PC-9 (cell line): Measurements from ENCODE around the gene ANO4. TPM values are rescaled to one million over a fixed set of nuclear protein-coding genes. Genes with fewer than 3 reads are reported as not detected.

ENCODE experiments used
- BruUV-seq: library from RNA; stranded (reverse); fragments of 400-500 nt; replicated peaks from 2 replicates; lab custom pipeline; 2021; lab: Mats Ljungman, UMichigan
- CTCF ChIA-PET: fragments of 300-600 bp; sonication (Branson Sonifier 250); formaldehyde crosslinking; loops from one replicate; lab custom pipeline; 2022; ENCODE audit warnings: antibody characterized with exemption; lab: Charles Lee
- POLR2A ChIA-PET: fragments of 300-600 bp; sonication (Branson Sonifier 250); formaldehyde crosslinking; loops from one replicate; lab custom pipeline; 2022; ENCODE audit warnings: antibody characterized with exemption; ENCODE audit not compliant: unreplicated experiment; lab: Charles Lee
- DNase-seq, 2 experiments: peaks; one replicate each; pipeline versions ENCODE4 v3.0.0 to v3.0.0-alpha.2; 2015 to 2022; ENCODE audit warnings: mixed read lengths in 1 of 2
- H2AFZ ChIP-seq: fragments of 200-600 bp; sonication (generic); 2 replicates; pipeline ENCODE4 v1.8.1; 2017; ENCODE audit warnings: antibody characterized with exemption
- H3F3A ChIP-seq: fragments of 200-600 bp; sonication (generic); 2 replicates; pipeline ENCODE4 v1.8.1; 2017; ENCODE audit warnings: antibody characterized with exemption, mild to moderate bottlenecking, low read depth; ENCODE audit not compliant: insufficient read depth
- H3K27ac ChIP-seq: fragments of 200-600 bp; sonication (generic); 2 replicates; pipeline ENCODE4 v1.6.1; 2016; ENCODE audit warnings: mixed run types
- H3K27me3 ChIP-seq: fragments of 200-600 bp; sonication (generic); 2 replicates; pipeline ENCODE4 v1.6.1; 2016; ENCODE audit warnings: low read depth, mixed run types; ENCODE audit not compliant: insufficient read depth
- H3K36me3 ChIP-seq: fragments of 200-600 bp; sonication (generic); 2 replicates; pipeline ENCODE4 v1.6.1; 2016; ENCODE audit warnings: low read depth, mixed run types
- H3K4me1 ChIP-seq: fragments of 200-600 bp; sonication (generic); replicated peaks from 2 replicates; pipeline ENCODE4 v1.6.1; 2016; ENCODE audit warnings: mixed run types; ENCODE audit not compliant: insufficient read depth
- H3K4me2 ChIP-seq: fragments of 200-600 bp; sonication (generic); 2 replicates; pipeline ENCODE4 v1.6.1; 2017; ENCODE audit warnings: mixed run types
- H3K4me3 ChIP-seq: fragments of 200-600 bp; sonication (generic); 2 replicates; pipeline ENCODE4 v1.6.1; 2016; ENCODE audit warnings: mixed run types
- H3K79me2 ChIP-seq: fragments of 200-600 bp; sonication (generic); 2 replicates; pipeline ENCODE4 v1.6.1; 2017; ENCODE audit warnings: low read depth, mixed run types
- H3K9me2 ChIP-seq: fragments of 200-600 bp; sonication (generic); 2 replicates; pipeline ENCODE4 v1.8.1; 2017; ENCODE audit warnings: mild to moderate bottlenecking; ENCODE audit not compliant: insufficient read depth
- H3K9me3 ChIP-seq: fragments of 200-600 bp; sonication (generic); 2 replicates; pipeline ENCODE4 v1.8.1; 2016; ENCODE audit warnings: low read depth; ENCODE audit not compliant: insufficient read depth
- H4K20me1 ChIP-seq: fragments of 200-600 bp; sonication (generic); 2 replicates; pipeline ENCODE4 v1.8.1; 2017; ENCODE audit not compliant: insufficient read depth
- CTCF ChIP-seq: fragments of 200-600 bp; sonication (generic); conservative IDR thresholded peaks from 2 replicates; pipeline ENCODE4 v1.6.1; 2017; ENCODE audit warnings: mixed run types, antibody characterized with exemption, mild to moderate bottlenecking, moderate library complexity
- EZH2 ChIP-seq: fragments of 200-600 bp; sonication (generic); IDR thresholded peaks from 2 replicates; pipeline ENCODE4 v1.8.0; 2017; ENCODE audit warnings: antibody characterized with exemption, low read depth
- intact Hi-C: fragments of 100-400 bp; cut with micrococcal nuclease; formaldehyde crosslinking; loops from one replicate; pipeline ENCODE4 v1.10.0; 2022; ENCODE audit not compliant: unreplicated experiment
- total RNA-seq: library from RNA; stranded (reverse); gene quantifications from 2 replicates; pipeline ENCODE4 v1.2.3, GENCODE V29; 2021

Gene ANO4
- total RNA-seq, 1 experiment from 2014 or later = not detected

- Histone ChIP-seq H3K4me1 (no peaks in the 10 kb centered on the region), H3K36me3 (no peaks in the 10 kb centered on the region), H4K20me1 (no peaks in the 10 kb centered on the region), H3K4me3 (no peak overlapping the region), H3K9me3 (no peaks in the 10 kb centered on the region), H3F3A (no peaks in the 10 kb centered on the region), H3K4me2 (no peak overlapping the region), H3K79me2 (no peaks in the 10 kb centered on the region), H3K9me2 (no peaks in the 10 kb centered on the region), H3K27ac (no peak overlapping the region), H2AFZ (no peak overlapping the region), H3K27me3 (peaks cover 15% of the 10 kb centered on the region)
- TF ChIP-seq CTCF (no peak), EZH2 (no peak)
- POLR2A ChIA-PET = no interaction called here
- no peak for DNase-seq
- CTCF ChIA-PET = no interaction called here
- BruUV-seq = no TSS peak
- intact Hi-C loops = no loop called here
Measured at GRCh38 chr12:100867639-100868393, 73.2 kb downstream of the ANO4 start.

DNA sequence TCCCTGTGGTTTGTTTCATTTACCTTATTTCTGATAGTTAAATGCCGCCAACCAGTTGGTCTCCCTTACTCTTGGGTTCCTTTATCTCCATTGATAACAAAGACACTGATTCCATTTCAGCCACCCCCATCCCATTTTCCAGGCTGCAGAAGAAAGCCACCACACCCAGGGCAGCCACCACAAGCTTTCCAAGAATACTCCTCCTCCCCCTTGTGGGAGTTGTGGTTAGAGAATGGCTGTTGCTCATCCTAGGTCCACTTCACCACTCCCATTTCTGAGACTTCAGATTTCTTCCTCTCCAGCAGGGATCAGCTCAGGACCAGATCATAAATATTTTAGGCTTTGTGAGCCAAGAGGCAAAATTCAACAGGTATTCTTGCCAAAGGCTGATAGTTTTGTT lies 73.9 kb downstream of the ANO4 start:
- Histone ChIP-seq H3K4me1 (no peaks in the 10 kb centered on the region), H3K4me2 (no peak overlapping the region), H3K79me2 (no peaks in the 10 kb centered on the region), H3K4me3 (no peak overlapping the region), H3F3A (no peaks in the 10 kb centered on the region), H4K20me1 (no peaks in the 10 kb centered on the region), H3K27ac (no peak overlapping the region), H3K9me2 (no peaks in the 10 kb centered on the region), H3K27me3 (peaks cover 15% of the 10 kb centered on the region), H2AFZ (no peak overlapping the region), H3K9me3 (no peaks in the 10 kb centered on the region), H3K36me3 (no peaks in the 10 kb centered on the region)
- ChIA-PET POLR2A (no interaction called here), CTCF (no interaction called here)
- no peak for DNase-seq
- no TSS peak for BruUV-seq
- TF ChIP-seq CTCF (no peak), EZH2 (no peak)
- intact Hi-C loops = no loop called here

DNA sequence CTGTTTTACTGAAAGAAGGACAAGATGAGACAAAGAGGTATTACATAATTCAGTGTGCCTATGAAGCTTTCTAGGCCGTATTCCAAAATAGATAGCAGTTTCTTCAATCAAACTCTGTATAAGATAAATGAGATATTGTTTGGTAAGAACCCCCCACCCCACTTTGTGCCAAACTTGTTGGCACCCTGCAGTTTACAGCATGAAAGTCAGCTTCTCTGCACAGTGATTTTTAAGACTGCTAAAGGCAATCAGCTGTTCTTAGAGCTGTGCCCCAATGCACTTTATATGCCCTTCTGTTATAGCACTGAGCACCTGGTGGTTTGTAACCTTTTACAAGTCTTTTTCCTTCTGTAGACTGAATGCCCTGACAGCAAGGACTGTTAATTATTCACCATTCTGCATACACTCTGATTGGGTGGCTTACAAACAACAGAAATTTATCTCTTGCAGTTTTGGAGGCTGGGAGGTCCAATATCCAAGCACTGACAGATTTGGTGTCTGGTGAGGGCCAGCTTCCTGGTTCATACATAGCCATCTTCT lies 76.7 kb downstream of the ANO4 start:
- Histone ChIP-seq H3K27me3 (no peaks in the 10 kb centered on the region), H2AFZ (no peak overlapping the region), H3K9me2 (no peaks in the 10 kb centered on the region), H4K20me1 (no peaks in the 10 kb centered on the region), H3F3A (no peaks in the 10 kb centered on the region), H3K4me1 (no peaks in the 10 kb centered on the region), H3K79me2 (no peaks in the 10 kb centered on the region), H3K36me3 (no peaks in the 10 kb centered on the region), H3K9me3 (no peaks in the 10 kb centered on the region), H3K27ac (no peak overlapping the region), H3K4me2 (no peak overlapping the region), H3K4me3 (no peak overlapping the region)
- intact Hi-C loops = no loop called here
- TF ChIP-seq EZH2 (no peak), CTCF (no peak)
- ChIA-PET POLR2A (no interaction called here), CTCF (no interaction called here)
- no peak for DNase-seq
- no TSS peak for BruUV-seq
